Measurements from ENCODE around the gene GNPDA1. TPM values are rescaled to one million over a fixed set of nuclear protein-coding genes. Genes with fewer than 3 reads are reported as not detected.

GNPDA1 gene
- total and polyA plus RNA-seq, 10 of the 15 experiments (the other 5 are each of a cell fraction or from before 2014, with no cell fraction given) = 1.0 to 11.9 (median 3.9) TPM

DNA sequence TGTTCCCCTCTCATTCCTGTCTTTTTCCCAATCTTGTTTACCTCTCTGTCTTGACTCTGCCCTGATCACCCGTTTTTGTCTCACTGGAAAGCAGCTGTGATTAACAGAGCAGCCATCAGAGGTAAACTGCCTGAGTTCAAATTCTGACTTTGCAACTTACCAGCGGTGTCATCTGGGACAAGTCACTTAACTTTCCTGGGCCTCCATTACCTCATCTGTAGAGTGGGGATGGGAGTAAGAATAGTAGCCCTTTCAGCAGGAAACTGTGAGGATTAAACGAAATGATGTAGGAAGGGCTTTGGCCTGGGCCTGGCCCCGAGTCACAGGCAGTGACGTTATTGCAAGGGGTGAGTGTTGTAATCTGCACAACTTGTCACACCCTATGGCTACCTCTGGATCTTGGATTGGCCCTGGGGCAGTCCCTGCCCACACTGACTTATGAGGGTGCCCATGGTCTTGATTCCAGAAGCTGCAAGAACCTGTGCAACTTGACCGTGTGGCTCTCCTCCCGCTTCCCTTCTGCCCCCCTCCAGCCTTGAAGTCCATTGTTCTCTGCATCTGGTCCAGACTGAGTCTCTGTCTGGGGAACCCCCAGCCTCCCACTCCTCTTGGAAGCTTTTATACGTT, 54.2 kb downstream of the GNPDA1 start (continued):
- TF ChIP-seq, protein P1, sequence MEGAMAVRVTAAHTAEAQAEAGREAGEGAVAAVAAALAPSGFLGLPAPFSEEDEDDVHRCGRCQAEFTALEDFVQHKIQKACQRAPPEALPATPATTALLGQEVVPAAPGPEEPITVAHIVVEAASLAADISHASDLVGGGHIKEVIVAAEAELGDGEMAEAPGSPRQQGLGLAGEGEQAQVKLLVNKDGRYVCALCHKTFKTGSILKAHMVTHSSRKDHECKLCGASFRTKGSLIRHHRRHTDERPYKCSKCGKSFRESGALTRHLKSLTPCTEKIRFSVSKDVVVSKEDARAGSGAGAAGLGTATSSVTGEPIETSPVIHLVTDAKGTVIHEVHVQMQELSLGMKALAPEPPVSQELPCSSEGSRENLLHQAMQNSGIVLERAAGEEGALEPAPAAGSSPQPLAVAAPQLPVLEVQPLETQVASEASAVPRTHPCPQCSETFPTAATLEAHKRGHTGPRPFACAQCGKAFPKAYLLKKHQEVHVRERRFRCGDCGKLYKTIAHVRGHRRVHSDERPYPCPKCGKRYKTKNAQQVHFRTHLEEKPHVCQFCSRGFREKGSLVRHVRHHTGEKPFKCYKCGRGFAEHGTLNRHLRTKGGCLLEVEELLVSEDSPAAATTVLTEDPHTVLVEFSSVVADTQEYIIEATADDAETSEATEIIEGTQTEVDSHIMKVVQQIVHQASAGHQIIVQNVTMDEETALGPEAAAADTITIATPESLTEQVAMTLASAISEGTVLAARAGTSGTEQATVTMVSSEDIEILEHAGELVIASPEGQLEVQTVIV (IDR thresholded peaks at IDR 0.05; ENCODE audit: borderline replicate concordance, partially characterized antibody) = no peak

GRCh38 chr5:141958113-141958512, 54.7 kb downstream of the GNPDA1 start, which contains the start of gene PCDH12:
Gene PCDH12 (minus strand): TSS chr5:141958202. CDS start chr5:141957851, 351 bp downstream.
- Histone ChIP-seq H3K4me2 (ENCODE audit: control insufficient read depth, insufficient read depth) (no peak within 1 kb of the TSS), H3K4me3 (no peak within 1 kb of the TSS), H3K9ac (ENCODE audit: control insufficient read depth, insufficient read depth, low read length) (no peak within 1 kb of the TSS), H3K9me3 (replicated peaks; ENCODE audit: control insufficient read depth, insufficient read depth, low read length) (no peaks in the 10 kb centered on the region), H3K4me1 (ENCODE audit: control insufficient read depth, insufficient read depth, low read length) (peaks cover 3% of the 10 kb centered on the region; the same call in 1 of the 2 replicates), H2AFZ (ENCODE audit: control insufficient read depth, low read depth, low read length) (no peak within 1 kb of the TSS), H3K36me3 (ENCODE audit: control insufficient read depth in 2 of 2, insufficient read depth in 2 of 2, low read length in 1 of 2) (no peaks in the 10 kb centered on the region), H3K27ac (ENCODE audit: control insufficient read depth, insufficient read depth) (no peak within 1 kb of the TSS), H3K79me2 (ENCODE audit: control insufficient read depth, insufficient read depth, low read length) (no peaks in the 10 kb centered on the region), H4K20me1 (ENCODE audit: control insufficient read depth, insufficient read depth) (no peaks in the 10 kb centered on the region), H3K27me3 (replicated peaks in 1 of 2; ENCODE audit: control insufficient read depth in 2 of 2, insufficient read depth in 2 of 2, low read length in 1 of 2) (no peaks in the 10 kb centered on the region)
- intact Hi-C loops (cut with micrococcal nuclease; ENCODE audit: unreplicated experiment) = no loop called here
- in situ Hi-C loops (cut with MboI) = loop anchor here (5.0 kb wide), 1 partner anchor 266 kb away; no protein-coding TSS in a partner anchor
- 4% methylated on average over 7 of the region's 7 CpGs for WGBS (ENCODE audit: insufficient coverage, insufficient replicate concordance, low lambda C conversion rate, missing lambda C conversion rate)
- FAIRE-seq (no peak), DNase-seq (ENCODE audit: low read depth, low spot score) (no peak), ATAC-seq (no peak)
- ChIA-PET POLR2A (interaction anchor here (2.5 kb wide), 1 partner anchor 12 kb away, joined by 8 read pairs; the partner anchor contains the start of gene RNF14), CTCF (interaction anchor here (1.2 to 5.2 kb wide), 3 partner anchors 11 to 266 kb away, joined by 4 to 101 read pairs (median 6); partner anchors contain the start of gene RNF14), SMC1A (ENCODE audit: uncharacterized antibody, unreplicated experiment) (interaction anchor here (1.6 kb wide), 1 partner anchor 68 kb away, joined by 5 read pairs; no protein-coding TSS in a partner anchor), RAD21 (ENCODE audit: unreplicated experiment) (interaction anchor here (1.3 kb wide), 1 partner anchor 266 kb away, joined by 5 read pairs; no protein-coding TSS in a partner anchor)
- no peak for TF ChIP-seq SRF (IDR thresholded peaks at IDR 0.05; ENCODE audit: low read depth in 2 of 2, low read length in 2 of 2)
- TF ChIP-seq, protein P1 (IDR thresholded peaks at IDR 0.05; ENCODE audit: borderline replicate concordance, partially characterized antibody) = no peak
- TF ChIP-seq CBFB (IDR thresholded peaks at IDR 0.05; ENCODE audit: low read depth) = no peak
- TF ChIP-seq BRCA1 (IDR thresholded peaks at IDR 0.05; ENCODE audit: low read depth, low read length) = no peak
- TF ChIP-seq HSF1 (IDR thresholded peaks at IDR 0.05; ENCODE audit: low read depth, low read length) = no peak
- TF ChIP-seq STAT3 (IDR thresholded peaks at IDR 0.05; ENCODE audit: low read depth, low read length) = no peak
- no peak for TF ChIP-seq SMAD1 (IDR thresholded peaks at IDR 0.05; ENCODE audit: low read depth, partially characterized antibody)
- no TSS peak for BruUV-seq (replicated peaks)

All from GM12878 (cell line).